Upper lobe of left lung (tissue), 4 donors: Measurements from ENCODE around the gene PLXNA1.

Experiments
- POLR2A ChIP-seq, 4 donors: fragments of 450-650 bp; IDR thresholded peaks; one replicate each; pipeline ENCODE4 v1.5.1; 2016 to 2017; ENCODE audit warnings: antibody characterized with exemption in 4 of 4, mild to moderate bottlenecking in 2 of 4
- TF ChIP-seq, protein P1 (sequence below), 6 experiments: fragments of 450-650 bp in 4 of 6; fragments of 200-600 bp in 2 of 6; sonication (generic) in 2 of 6; IDR thresholded peaks; one replicate each; pipeline ENCODE4 v1.5.1; 2016 to 2019; ENCODE audit warnings: antibody characterized with exemption in 6 of 6

DNA sequence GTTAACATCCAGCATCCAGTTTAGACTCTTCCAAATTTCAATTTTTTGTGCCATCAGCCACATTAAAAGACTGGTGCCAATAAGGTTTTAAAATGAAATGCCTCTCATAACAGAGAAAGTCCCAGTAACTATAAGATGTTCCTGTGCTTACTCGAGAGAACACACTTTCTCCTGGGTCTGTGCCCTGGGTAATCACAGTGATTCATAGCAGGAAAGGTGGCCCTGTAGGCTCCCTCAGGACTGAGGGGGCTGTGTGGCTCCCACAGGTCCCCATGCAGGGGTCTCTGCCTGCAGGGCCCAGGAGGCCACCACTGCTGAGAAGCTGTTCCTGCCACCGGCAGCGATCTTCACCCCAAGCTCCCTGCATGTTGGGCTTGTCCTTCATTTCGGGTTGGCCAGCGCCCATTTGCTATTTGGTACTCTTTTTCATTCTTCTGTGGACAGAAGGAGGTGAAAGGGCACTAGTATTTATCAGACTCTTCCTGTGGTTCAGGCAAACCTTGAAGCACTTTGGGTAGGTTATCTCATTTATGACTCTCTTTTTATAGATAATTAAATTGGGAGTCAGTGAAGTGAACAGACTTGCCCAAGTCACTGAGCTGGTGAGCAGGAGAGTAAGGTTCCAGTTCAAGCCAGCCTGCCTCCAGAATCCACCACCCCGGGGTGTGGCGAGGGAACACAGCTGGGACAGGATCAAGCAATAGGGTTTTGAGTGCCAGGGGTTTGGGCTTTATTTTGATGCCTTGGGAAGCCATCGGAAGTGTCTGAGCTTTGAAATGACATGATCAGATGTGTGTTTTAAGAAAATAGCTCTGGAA, 44.2 kb upstream of the PLXNA1 start:
- TF ChIP-seq, protein P1, sequence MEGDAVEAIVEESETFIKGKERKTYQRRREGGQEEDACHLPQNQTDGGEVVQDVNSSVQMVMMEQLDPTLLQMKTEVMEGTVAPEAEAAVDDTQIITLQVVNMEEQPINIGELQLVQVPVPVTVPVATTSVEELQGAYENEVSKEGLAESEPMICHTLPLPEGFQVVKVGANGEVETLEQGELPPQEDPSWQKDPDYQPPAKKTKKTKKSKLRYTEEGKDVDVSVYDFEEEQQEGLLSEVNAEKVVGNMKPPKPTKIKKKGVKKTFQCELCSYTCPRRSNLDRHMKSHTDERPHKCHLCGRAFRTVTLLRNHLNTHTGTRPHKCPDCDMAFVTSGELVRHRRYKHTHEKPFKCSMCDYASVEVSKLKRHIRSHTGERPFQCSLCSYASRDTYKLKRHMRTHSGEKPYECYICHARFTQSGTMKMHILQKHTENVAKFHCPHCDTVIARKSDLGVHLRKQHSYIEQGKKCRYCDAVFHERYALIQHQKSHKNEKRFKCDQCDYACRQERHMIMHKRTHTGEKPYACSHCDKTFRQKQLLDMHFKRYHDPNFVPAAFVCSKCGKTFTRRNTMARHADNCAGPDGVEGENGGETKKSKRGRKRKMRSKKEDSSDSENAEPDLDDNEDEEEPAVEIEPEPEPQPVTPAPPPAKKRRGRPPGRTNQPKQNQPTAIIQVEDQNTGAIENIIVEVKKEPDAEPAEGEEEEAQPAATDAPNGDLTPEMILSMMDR (IDR thresholded peaks at IDR 0.05): no peak
- no peak for TF ChIP-seq POLR2A (IDR thresholded peaks at IDR 0.05)
